ENCODE data around the gene CACNA2D4. TPM values are rescaled to one million over a fixed set of nuclear protein-coding genes. Genes with fewer than 3 reads are reported as not detected.

The CACNA2D4 gene
- total RNA-seq, 1 donor, result 0.72 TPM

- peak; percentile 76 for DNase-seq (ENCODE audit: insufficient read length, low spot score, missing footprints)
- peaks cover 70% of the 10 kb centered on the region for H3K27me3 ChIP-seq (ENCODE audit: insufficient read depth, low read length)
- H3K4me1 ChIP-seq (ENCODE audit: insufficient read depth, low read length), result no peaks in the 10 kb centered on the region
- no peak overlapping the region for H2AFZ ChIP-seq (ENCODE audit: low read length)
- no peak for TF ChIP-seq CTCF (IDR thresholded peaks at IDR 0.05; ENCODE audit: extremely low read depth, low read depth, low read length)
- no peak overlapping the region for H3K27ac ChIP-seq (ENCODE audit: low read depth, low read length)
- H4K20me1 ChIP-seq (ENCODE audit: insufficient read depth, low read length), result no peaks in the 10 kb centered on the region
- no peaks in the 10 kb centered on the region for H3K9me3 ChIP-seq (ENCODE audit: low read depth, low read length)
- H3K4me3 ChIP-seq (ENCODE audit: insufficient read depth, low read length), result no peak overlapping the region
- H3K79me2 ChIP-seq (ENCODE audit: insufficient read depth, low read length), result no peaks in the 10 kb centered on the region
- H3K36me3 ChIP-seq (ENCODE audit: insufficient read depth, low read length), result no peaks in the 10 kb centered on the region
- no peak overlapping the region for H3K4me2 ChIP-seq (ENCODE audit: insufficient read depth, low read length)
These were observed 72.6 kb downstream of the CACNA2D4 start for GRCh38 chr12:1845886-1846285.

GRCh38 chr12:1845427-1845826 is 73.0 kb downstream of the CACNA2D4 start:
- TF ChIP-seq CTCF (IDR thresholded peaks at IDR 0.05; ENCODE audit: extremely low read depth, low read depth, low read length), result no peak
- H3K79me2 ChIP-seq (ENCODE audit: insufficient read depth, low read length), result no peaks in the 10 kb centered on the region
- no peak overlapping the region for H3K4me2 ChIP-seq (ENCODE audit: insufficient read depth, low read length)
- no peaks in the 10 kb centered on the region for H3K4me1 ChIP-seq (ENCODE audit: insufficient read depth, low read length)
- H4K20me1 ChIP-seq (ENCODE audit: insufficient read depth, low read length), result no peaks in the 10 kb centered on the region
- no peak overlapping the region for H2AFZ ChIP-seq (ENCODE audit: low read length)
- no peak overlapping the region for H3K4me3 ChIP-seq (ENCODE audit: insufficient read depth, low read length)
- H3K27me3 ChIP-seq (ENCODE audit: insufficient read depth, low read length), result peaks cover 74% of the 10 kb centered on the region
- no peaks in the 10 kb centered on the region for H3K36me3 ChIP-seq (ENCODE audit: insufficient read depth, low read length)
- no peaks in the 10 kb centered on the region for H3K9me3 ChIP-seq (ENCODE audit: low read depth, low read length)
- no peak overlapping the region for H3K27ac ChIP-seq (ENCODE audit: low read depth, low read length)
- DNase-seq (ENCODE audit: insufficient read length, low spot score, missing footprints), result peak; percentile 57

GRCh38 chr12:1844661-1845409 is 73.6 kb downstream of the CACNA2D4 start:
- H3K4me1 ChIP-seq (ENCODE audit: insufficient read depth, low read length), result no peaks in the 10 kb centered on the region
- H3K9me3 ChIP-seq (ENCODE audit: low read depth, low read length), result no peaks in the 10 kb centered on the region
- no peaks in the 10 kb centered on the region for H3K36me3 ChIP-seq (ENCODE audit: insufficient read depth, low read length)
- H3K4me2 ChIP-seq (ENCODE audit: insufficient read depth, low read length), result no peak overlapping the region
- H3K79me2 ChIP-seq (ENCODE audit: insufficient read depth, low read length), result no peaks in the 10 kb centered on the region
- H2AFZ ChIP-seq (ENCODE audit: low read length), result no peak overlapping the region
- no peaks in the 10 kb centered on the region for H4K20me1 ChIP-seq (ENCODE audit: insufficient read depth, low read length)
- H3K27me3 ChIP-seq (ENCODE audit: insufficient read depth, low read length), result peaks cover 78% of the 10 kb centered on the region
- H3K27ac ChIP-seq (ENCODE audit: low read depth, low read length), result no peak overlapping the region
- no peak for TF ChIP-seq CTCF (IDR thresholded peaks at IDR 0.05; ENCODE audit: extremely low read depth, low read depth, low read length)
- DNase-seq (ENCODE audit: insufficient read length, low spot score, missing footprints), result peak; percentile 88
- no peak overlapping the region for H3K4me3 ChIP-seq (ENCODE audit: insufficient read depth, low read length)

- H3K9me3 ChIP-seq (ENCODE audit: low read depth, low read length), result no peaks in the 10 kb centered on the region
- no peaks in the 10 kb centered on the region for H3K4me1 ChIP-seq (ENCODE audit: insufficient read depth, low read length)
- TF ChIP-seq CTCF (IDR thresholded peaks at IDR 0.05; ENCODE audit: extremely low read depth, low read depth, low read length), result no peak
- H3K36me3 ChIP-seq (ENCODE audit: insufficient read depth, low read length), result no peaks in the 10 kb centered on the region
- H3K4me2 ChIP-seq (ENCODE audit: insufficient read depth, low read length), result no peak overlapping the region
- no peak overlapping the region for H3K4me3 ChIP-seq (ENCODE audit: insufficient read depth, low read length)
- no peaks in the 10 kb centered on the region for H3K79me2 ChIP-seq (ENCODE audit: insufficient read depth, low read length)
- no peak overlapping the region for H3K27ac ChIP-seq (ENCODE audit: low read depth, low read length)
- H4K20me1 ChIP-seq (ENCODE audit: insufficient read depth, low read length), result no peaks in the 10 kb centered on the region
- no peak overlapping the region for H2AFZ ChIP-seq (ENCODE audit: low read length)
- peaks cover 79% of the 10 kb centered on the region for H3K27me3 ChIP-seq (ENCODE audit: insufficient read depth, low read length)
- peak; percentile 0 for DNase-seq (ENCODE audit: insufficient read length, low spot score, missing footprints)
These were observed 74.2 kb downstream of the CACNA2D4 start for GRCh38 chr12:1844223-1844622.
